ENCODE data around the gene ITGB7. TPM values are rescaled to one million over a fixed set of nuclear protein-coding genes. Genes with fewer than 3 reads are reported as not detected.
"Not testable (repeated sequence)": the region's sequence is repeated elsewhere in the genome, so short reads cannot be mapped to it uniquely, and the experiment has no call there.

Gene ITGB7
- total and polyA plus RNA-seq, 12 donors = 0.33 to 7.4 (median 3.7) TPM

- peaks cover 0 to 9% of the 10 kb centered on the region in 2 donors for H3K4me1 ChIP-seq (replicated peaks in 1 of 2)
- H3K9me3 ChIP-seq (replicated peaks in 1 of 3) = no peaks in the 10 kb centered on the region
- peaks cover 0 to 4% of the 10 kb centered on the region in 2 donors for H3K36me3 ChIP-seq (replicated peaks in 1 of 2)
- H3K27ac ChIP-seq = no peak overlapping the region
- H3K27me3 ChIP-seq = no peaks in the 10 kb centered on the region
- H3K4me3 ChIP-seq = no peak overlapping the region
- 56 to 74% (median 61%) methylated on average over 7 of the region's 7 CpGs for WGBS, 4 donors
- TF ChIP-seq CTCF (IDR thresholded peaks at IDR 0.05) = no peak
- intact Hi-C loops (cut with DNase I) = no loop called here
- DNase-seq = no peak
Observed at GRCh38 chr12:53205747-53206419, 1.2 kb downstream of the ITGB7 start.

- Histone ChIP-seq H3K9me3 (replicated peaks in 1 of 3) (no peaks in the 10 kb centered on the region), H3K27me3 (no peaks in the 10 kb centered on the region), H3K36me3 (replicated peaks in 1 of 2) (no peaks in the 10 kb centered on the region), H3K4me1 (replicated peaks in 1 of 2) (peaks cover 0 to 9% of the 10 kb centered on the region in 2 donors), H3K27ac (no peak overlapping the region), H3K4me3 (no peak overlapping the region)
- no peak for DNase-seq
- 56 to 91% (median 80%) methylated on average over 1 of the region's 1 CpG for WGBS, 4 donors
- intact Hi-C loops (cut with DNase I) = no loop called here
- TF ChIP-seq POLR2A (IDR thresholded peaks at IDR 0.05) = no peak
- TF ChIP-seq CTCF (IDR thresholded peaks at IDR 0.05) = no peak
Observed at GRCh38 chr12:53204351-53204750, 2.7 kb downstream of the ITGB7 start.

- H3K9me3 ChIP-seq (replicated peaks in 1 of 3); H3K27me3 ChIP-seq; H3K36me3 ChIP-seq (replicated peaks in 1 of 2); H3K4me1 ChIP-seq (replicated peaks in 1 of 2); intact Hi-C loops (cut with DNase I); H3K27ac ChIP-seq; H3K4me3 ChIP-seq; DNase-seq: not testable (repeated sequence)
- WGBS, 4 donors = 82 to 85% (median 84%) methylated on average over 7 of the region's 7 CpGs
Observed at GRCh38 chr12:53202316-53202715, 4.7 kb downstream of the ITGB7 start.

GRCh38 chr12:53201639-53202038, 5.4 kb downstream of the ITGB7 start:
- intact Hi-C loops (cut with DNase I) = no loop called here
- no peak for DNase-seq
- H3K27me3 ChIP-seq = no peaks in the 10 kb centered on the region
- WGBS, 4 donors = 93 to 99% (median 94%) methylated on average over 4 of the region's 4 CpGs
- no peak for TF ChIP-seq CTCF (IDR thresholded peaks at IDR 0.05)
- TF ChIP-seq POLR2A (IDR thresholded peaks at IDR 0.05) = no peak
- H3K4me1 ChIP-seq (replicated peaks in 1 of 2) = peaks cover 4 to 12% of the 10 kb centered on the region in 2 donors
- no peaks in the 10 kb centered on the region for H3K36me3 ChIP-seq (replicated peaks in 1 of 2)
- H3K9me3 ChIP-seq (replicated peaks in 1 of 3) = no peaks in the 10 kb centered on the region
- H3K27ac ChIP-seq = no peak overlapping the region
- no peak overlapping the region for H3K4me3 ChIP-seq

GRCh38 chr12:53201177-53201541, 5.9 kb downstream of the ITGB7 start:
- intact Hi-C loops (cut with DNase I) = no loop called here
- 67 to 80% (median 70%) methylated on average over 1 of the region's 1 CpG for WGBS, 4 donors
- TF ChIP-seq POLR2A (IDR thresholded peaks at IDR 0.05) (no peak), CTCF (IDR thresholded peaks at IDR 0.05) (no peak)

More at GRCh38 chr12:53201177-53201541, 5.9 kb downstream of the ITGB7 start:
- Histone ChIP-seq H3K9me3 (replicated peaks in 1 of 3) (no peaks in the 10 kb centered on the region), H3K4me1 (replicated peaks in 1 of 2) (peaks cover 4 to 12% of the 10 kb centered on the region in 2 donors), H3K27me3 (no peaks in the 10 kb centered on the region), H3K4me3 (no peak overlapping the region), H3K36me3 (replicated peaks in 1 of 2) (no peaks in the 10 kb centered on the region), H3K27ac (no peak overlapping the region)
- no peak for DNase-seq

Data from adrenal gland (tissue), 12 donors.